ENCODE results near the gene MPP7.

MPP7 gene

DNA sequence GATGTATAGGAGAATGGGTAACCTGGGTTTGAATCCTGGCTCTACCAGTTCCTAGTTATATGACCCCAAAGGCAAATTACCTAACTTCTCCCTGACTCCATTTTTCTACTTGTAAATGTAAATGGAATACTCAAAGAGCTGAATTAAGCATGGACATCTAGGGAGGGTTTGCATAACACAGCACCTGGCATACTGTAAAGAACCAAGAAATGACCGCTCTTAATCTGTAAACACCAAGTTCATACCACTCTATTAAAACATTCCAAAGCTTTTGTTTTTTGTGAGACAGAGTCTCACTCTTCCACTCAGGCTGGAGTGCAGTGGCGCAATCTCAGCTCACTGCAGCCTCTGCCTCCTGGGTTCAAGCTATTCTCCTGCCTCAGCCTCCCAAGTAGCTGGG, 19.6 kb downstream of the MPP7 start:
- no peak overlapping the region for H3K27ac ChIP-seq
- H3K36me3 ChIP-seq (ENCODE audit: control insufficient read depth, insufficient read depth, low read length): no peaks in the 10 kb centered on the region
- H3K79me2 ChIP-seq: no peaks in the 10 kb centered on the region
- TF ChIP-seq, protein P1, sequence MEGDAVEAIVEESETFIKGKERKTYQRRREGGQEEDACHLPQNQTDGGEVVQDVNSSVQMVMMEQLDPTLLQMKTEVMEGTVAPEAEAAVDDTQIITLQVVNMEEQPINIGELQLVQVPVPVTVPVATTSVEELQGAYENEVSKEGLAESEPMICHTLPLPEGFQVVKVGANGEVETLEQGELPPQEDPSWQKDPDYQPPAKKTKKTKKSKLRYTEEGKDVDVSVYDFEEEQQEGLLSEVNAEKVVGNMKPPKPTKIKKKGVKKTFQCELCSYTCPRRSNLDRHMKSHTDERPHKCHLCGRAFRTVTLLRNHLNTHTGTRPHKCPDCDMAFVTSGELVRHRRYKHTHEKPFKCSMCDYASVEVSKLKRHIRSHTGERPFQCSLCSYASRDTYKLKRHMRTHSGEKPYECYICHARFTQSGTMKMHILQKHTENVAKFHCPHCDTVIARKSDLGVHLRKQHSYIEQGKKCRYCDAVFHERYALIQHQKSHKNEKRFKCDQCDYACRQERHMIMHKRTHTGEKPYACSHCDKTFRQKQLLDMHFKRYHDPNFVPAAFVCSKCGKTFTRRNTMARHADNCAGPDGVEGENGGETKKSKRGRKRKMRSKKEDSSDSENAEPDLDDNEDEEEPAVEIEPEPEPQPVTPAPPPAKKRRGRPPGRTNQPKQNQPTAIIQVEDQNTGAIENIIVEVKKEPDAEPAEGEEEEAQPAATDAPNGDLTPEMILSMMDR (IDR thresholded peaks at IDR 0.05): no peak
- no peak overlapping the region for H3K4me2 ChIP-seq (ENCODE audit: low read length)
- no peaks in the 10 kb centered on the region for H3K27me3 ChIP-seq (ENCODE audit: control insufficient read depth, insufficient read depth, low read length)
- no peaks in the 10 kb centered on the region for H3K9me3 ChIP-seq (ENCODE audit: control insufficient read depth, low read length)
- no peak overlapping the region for H3K9ac ChIP-seq
- H3K4me1 ChIP-seq: no peaks in the 10 kb centered on the region
- no peak overlapping the region for H2AFZ ChIP-seq
- no peak overlapping the region for H3K4me3 ChIP-seq (ENCODE audit: low read depth, low read length)

DNA sequence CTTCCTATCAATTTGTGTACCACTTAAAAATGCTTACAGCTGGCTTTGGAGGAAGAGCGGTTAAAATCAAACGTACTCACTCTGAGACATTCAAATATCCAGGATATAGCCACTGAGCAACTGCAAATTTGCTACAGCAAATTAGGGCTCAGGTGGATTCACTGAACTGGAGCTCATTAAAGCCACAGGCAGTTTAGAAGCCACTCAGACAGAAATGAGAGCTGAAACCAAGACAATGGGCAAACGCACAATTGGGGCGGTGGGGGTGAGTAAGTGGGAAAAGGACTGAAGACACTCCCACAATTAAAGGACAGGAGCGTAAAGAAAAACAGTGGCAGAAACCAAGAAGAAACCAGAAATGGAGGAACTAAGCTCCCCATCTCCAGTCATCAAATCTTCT, 20.5 kb downstream of the MPP7 start:
- H3K9me3 ChIP-seq (ENCODE audit: control insufficient read depth, low read length): no peaks in the 10 kb centered on the region
- no peaks in the 10 kb centered on the region for H3K27me3 ChIP-seq (ENCODE audit: control insufficient read depth, insufficient read depth, low read length)
- H3K4me3 ChIP-seq (ENCODE audit: low read depth, low read length): no peak overlapping the region
- no peaks in the 10 kb centered on the region for H3K4me1 ChIP-seq
- no peaks in the 10 kb centered on the region for H3K79me2 ChIP-seq
- no peak overlapping the region for H3K27ac ChIP-seq
- no peaks in the 10 kb centered on the region for H3K36me3 ChIP-seq (ENCODE audit: control insufficient read depth, insufficient read depth, low read length)
- H3K4me2 ChIP-seq (ENCODE audit: low read length): no peak overlapping the region
- TF ChIP-seq, protein P1 (IDR thresholded peaks at IDR 0.05): no peak
- H2AFZ ChIP-seq: no peak overlapping the region
- H3K9ac ChIP-seq: no peak overlapping the region

DNA sequence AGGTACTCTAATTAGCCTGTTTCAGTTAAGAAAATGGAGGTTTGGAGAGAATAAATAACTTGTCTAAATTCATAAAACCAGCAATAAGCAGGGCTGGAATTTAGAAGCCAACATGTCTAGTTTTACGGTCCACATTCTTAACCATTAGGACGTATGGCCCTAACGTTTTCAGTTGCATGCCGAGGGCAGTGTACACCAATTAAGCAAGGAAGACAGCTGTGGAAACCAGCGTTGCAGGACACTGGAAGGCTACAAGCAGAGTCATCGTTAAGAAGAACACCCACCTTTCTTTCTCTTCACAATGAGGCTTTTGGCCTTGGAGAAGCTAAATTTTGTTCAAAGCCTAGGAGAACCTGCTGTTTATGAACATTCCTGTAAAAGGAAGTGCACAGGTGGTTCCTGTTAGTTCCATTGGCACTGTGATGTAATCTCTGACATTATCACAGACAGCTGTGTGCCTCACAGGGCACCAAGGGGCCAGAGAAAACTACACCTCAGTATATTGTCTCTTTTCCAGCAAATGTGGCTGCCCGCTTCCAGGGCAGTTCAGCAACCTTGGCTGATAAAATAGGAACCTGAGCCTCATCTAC, 21.0 kb downstream of the MPP7 start:
- no peak overlapping the region for H3K4me3 ChIP-seq (ENCODE audit: low read depth, low read length)
- TF ChIP-seq, protein P1 (IDR thresholded peaks at IDR 0.05): no peak
- H2AFZ ChIP-seq: no peak overlapping the region
- no peaks in the 10 kb centered on the region for H3K4me1 ChIP-seq
- H3K27ac ChIP-seq: no peak overlapping the region
- no peaks in the 10 kb centered on the region for H3K79me2 ChIP-seq
- H3K9ac ChIP-seq: no peak overlapping the region
- no peak overlapping the region for H3K4me2 ChIP-seq (ENCODE audit: low read length)
- H3K27me3 ChIP-seq (ENCODE audit: control insufficient read depth, insufficient read depth, low read length): no peaks in the 10 kb centered on the region
- H3K9me3 ChIP-seq (ENCODE audit: control insufficient read depth, low read length): no peaks in the 10 kb centered on the region
- H3K36me3 ChIP-seq (ENCODE audit: control insufficient read depth, insufficient read depth, low read length): no peaks in the 10 kb centered on the region

DNA sequence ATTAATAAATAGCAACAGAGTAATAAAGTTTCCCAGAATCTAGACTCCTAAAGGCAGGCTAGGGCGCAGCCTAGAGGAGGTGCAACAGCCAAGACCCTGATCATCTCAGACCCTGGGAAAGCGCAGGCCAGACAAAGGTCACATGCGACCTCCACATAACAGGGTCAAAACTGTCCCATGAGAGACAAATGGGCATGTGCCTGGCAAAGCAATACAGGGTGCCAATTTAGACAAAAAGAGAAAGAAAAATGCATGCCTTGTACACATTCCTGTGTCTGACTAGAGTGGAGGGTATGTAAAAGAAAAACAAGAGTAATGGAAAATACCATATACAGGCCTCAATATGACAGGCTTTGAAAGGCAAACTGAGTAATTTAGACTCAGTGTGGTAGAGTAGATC, 22.2 kb downstream of the MPP7 start:
- Histone ChIP-seq H3K4me2 (ENCODE audit: low read length) (no peak overlapping the region), H3K4me3 (ENCODE audit: low read depth, low read length) (no peak overlapping the region), H3K9me3 (ENCODE audit: control insufficient read depth, low read length) (no peaks in the 10 kb centered on the region), H3K9ac (no peak overlapping the region), H3K36me3 (ENCODE audit: control insufficient read depth, insufficient read depth, low read length) (no peaks in the 10 kb centered on the region), H3K79me2 (no peaks in the 10 kb centered on the region), H2AFZ (no peak overlapping the region), H3K27ac (no peak overlapping the region), H3K27me3 (ENCODE audit: control insufficient read depth, insufficient read depth, low read length) (no peaks in the 10 kb centered on the region), H3K4me1 (no peaks in the 10 kb centered on the region)
- TF ChIP-seq, protein P1 (IDR thresholded peaks at IDR 0.05): no peak

DNA sequence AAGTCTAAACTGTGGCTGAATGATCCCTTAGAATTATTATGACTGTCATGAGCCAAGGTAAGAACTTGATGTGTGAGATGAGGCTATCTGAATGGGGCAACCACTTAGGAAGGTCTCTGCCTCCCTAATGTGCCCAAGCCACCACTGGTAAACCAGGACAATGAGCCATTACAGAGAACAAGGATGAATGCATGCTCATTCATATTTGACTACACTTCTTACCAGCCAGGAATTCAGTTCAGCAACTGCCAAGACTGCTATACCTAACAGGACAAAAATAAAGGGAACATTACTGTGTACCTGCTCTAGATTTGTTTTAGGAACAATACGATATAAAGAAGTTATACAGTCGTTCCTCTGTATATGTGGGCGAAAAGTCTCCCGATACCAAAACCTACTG, 23.0 kb downstream of the MPP7 start:
- Histone ChIP-seq H3K4me1 (no peaks in the 10 kb centered on the region), H3K27ac (no peak overlapping the region), H3K9me3 (ENCODE audit: control insufficient read depth, low read length) (no peaks in the 10 kb centered on the region), H2AFZ (no peak overlapping the region), H3K4me2 (ENCODE audit: low read length) (no peak overlapping the region), H3K9ac (no peak overlapping the region), H3K27me3 (ENCODE audit: control insufficient read depth, insufficient read depth, low read length) (no peaks in the 10 kb centered on the region), H3K36me3 (ENCODE audit: control insufficient read depth, insufficient read depth, low read length) (no peaks in the 10 kb centered on the region), H3K79me2 (no peaks in the 10 kb centered on the region), H3K4me3 (ENCODE audit: low read depth, low read length) (no peak overlapping the region)
- TF ChIP-seq, protein P1 (IDR thresholded peaks at IDR 0.05): no peak

Data from parathyroid adenoma (tissue), 2 donors.